Psoas muscle (tissue), 8 donors: ENCODE data around the gene NDUFV1. TPM values are rescaled to one million over a fixed set of nuclear protein-coding genes. Genes with fewer than 3 reads are reported as not detected.

Source experiments
- ATAC-seq, 4 donors: fragments of 200-7000 bp; cut with Tn5 transposase; one replicate each; pipeline ENCODE4 v1.9.1; 2020; ENCODE audit warnings: moderate library complexity in 3 of 4, mild to moderate bottlenecking in 2 of 4
- DNase-seq, 2 donors: peaks; one replicate each; pipeline ENCODE4 v3.0.0-alpha.2; 2020
- H3K27ac ChIP-seq: fragments of 200-600 bp; one replicate; pipeline ENCODE4 v1.8.0; 2022
- H3K27me3 ChIP-seq, 3 donors: fragments of 200-600 bp in 1 of 3; one replicate each; pipeline versions ENCODE4 v1.6.1 to v1.8.0; 2013 to 2022; ENCODE audit warnings: low read length in 2 of 3, mild to moderate bottlenecking in 2 of 3, moderate library complexity in 1 of 3; ENCODE audit not compliant: insufficient read depth in 3 of 3
- H3K36me3 ChIP-seq, 2 donors: fragments of 200-600 bp in 1 of 2; one replicate each; pipeline versions ENCODE4 v1.6.1 to v1.8.0; 2013 to 2022; ENCODE audit warnings: low read depth in 1 of 2, mild to moderate bottlenecking in 1 of 2, moderate library complexity in 1 of 2; ENCODE audit not compliant: insufficient read depth in 1 of 2
- H3K4me1 ChIP-seq: fragments of 200-600 bp; one replicate; pipeline ENCODE4 v1.8.0; 2022
- H3K4me3 ChIP-seq: fragments of 200-600 bp; one replicate; pipeline ENCODE4 v1.8.0; 2022; ENCODE audit warnings: mild to moderate bottlenecking
- H3K9me3 ChIP-seq: fragments of 200-600 bp; one replicate; pipeline ENCODE4 v1.8.0; 2022
- CTCF ChIP-seq: fragments of 200-600 bp; IDR thresholded peaks from one replicate; pipeline ENCODE4 v1.8.0; 2022; ENCODE audit warnings: antibody characterized with exemption
- WGBS, 3 donors: extraction: QIAGEN DNeasy Blood & Tissue Kit; methylation state at CpG; one replicate each; pipeline versions ENCODE4 v1.1.6 to v1.1.7; 2013; 5-methylcytosine and 5-hydroxymethylcytosine counted together
- intact Hi-C, 2 donors: fragments of 100-400 bp; cut with DNase I; formaldehyde crosslinking; loops; one replicate each; pipeline versions ENCODE4 v1.11.0 to v1.14.2; 2022
- polyA plus RNA-seq, 3 donors: library from polyadenylated mRNA; stranded (reverse); fragments of 200-250 nt; gene quantifications; one replicate each; pipeline ENCODE4 v1.2.3, GENCODE V29; 2013
- total RNA-seq, 4 donors: library from RNA; stranded (reverse); fragmentation: NEBNext Ultra II Directional in 2 of 4; extraction: Animal tissue kit (Norgen Biotek cat#: 25700) in 2 of 4; gene quantifications; one replicate each; pipeline versions ENCODE4 v1.2.1 to v1.2.4, GENCODE V29; 2021 to 2023
- donor health status: healthy with polysubstance abuse.
- donor health status: DM: no; HTN: no; CAD: no; lungs with moderate emphysema.
- donor health status: Bipolar disorder and iron deficiency.
- donor health status: healthy.
- donor health status: DM: yes; HTN: yes; CAD: no.
- donor health status: DM: no; HTN: no; CAD: no.
- donor health status: DM: no; HTN: no; CAD: no.
- donor health status: DM: yes; HTN: yes; CAD: no.

The NDUFV1 gene
- total and polyA plus RNA-seq, 7 donors = 248 to 413 (median 332) TPM

GRCh38 chr11:67572747-67573419 is 33.9 kb upstream of the NDUFV1 start:
- DNase-seq = peak; percentile 49 to 73
- intact Hi-C loops = loop anchor here (5.0 kb wide), 2 partner anchors 34 to 84 kb away; partner anchors contain the start of gene NDUFV1 (in 1 of the 2)
- H3K4me1 ChIP-seq = no peaks in the 10 kb centered on the region

GRCh38 chr11:67574938-67575337 is 31.8 kb upstream of the NDUFV1 start:
- no peak for DNase-seq
- no peak for TF ChIP-seq CTCF
- 40 to 59% (median 52%) methylated on average over 3 of the region's 3 CpGs for WGBS, 3 donors
- H3K27me3 ChIP-seq = peaks cover 0 to 12% (median 3%) of the 10 kb centered on the region in 3 donors
- no peak overlapping the region for H3K4me3 ChIP-seq
- H3K4me1 ChIP-seq = no peaks in the 10 kb centered on the region
- no peaks in the 10 kb centered on the region for H3K9me3 ChIP-seq
- no peaks in the 10 kb centered on the region for H3K36me3 ChIP-seq
- no peak for ATAC-seq
- intact Hi-C loops = loop anchor here (5.0 kb wide), 2 partner anchors 32 to 82 kb away; partner anchors contain the start of gene NDUFV1 (in 1 of the 2)
- no peak overlapping the region for H3K27ac ChIP-seq

More at GRCh38 chr11:67572747-67573419, 33.9 kb upstream of the NDUFV1 start:
- H3K27me3 ChIP-seq = peaks cover 0 to 8% (median 0%) of the 10 kb centered on the region in 3 donors
- WGBS, 3 donors = 59 to 64% (median 63%) methylated on average over 21 of the region's 21 CpGs
- ATAC-seq = peak; percentile 69 to 88 (median 77)
- no peaks in the 10 kb centered on the region for H3K9me3 ChIP-seq
- peak; percentile 89 for TF ChIP-seq CTCF
- H3K4me3 ChIP-seq = no peak overlapping the region
- H3K27ac ChIP-seq = no peak overlapping the region
- no peaks in the 10 kb centered on the region for H3K36me3 ChIP-seq

GRCh38 chr11:67576735-67577475 is 29.8 kb upstream of the NDUFV1 start:
- no peaks in the 10 kb centered on the region for H3K4me1 ChIP-seq
- H3K4me3 ChIP-seq = no peak overlapping the region
- 59 to 70% (median 67%) methylated on average over 14 of the region's 14 CpGs for WGBS, 3 donors
- intact Hi-C loops = no loop called here
- DNase-seq = no peak
- H3K27me3 ChIP-seq = peaks cover 0 to 12% (median 3%) of the 10 kb centered on the region in 3 donors
- no peak for TF ChIP-seq CTCF
- no peaks in the 10 kb centered on the region for H3K36me3 ChIP-seq
- no peaks in the 10 kb centered on the region for H3K9me3 ChIP-seq
- H3K27ac ChIP-seq = no peak overlapping the region
- ATAC-seq = no peak

- 37 to 48% (median 40%) methylated on average over 6 of the region's 6 CpGs for WGBS, 3 donors
- ATAC-seq (no peak), DNase-seq (no peak)
- H3K4me3 ChIP-seq = no peak overlapping the region
- H3K4me1 ChIP-seq = peaks cover 9% of the 10 kb centered on the region
- intact Hi-C loops = no loop called here
- TF ChIP-seq CTCF = no peak
- H3K27ac ChIP-seq = no peak overlapping the region
- H3K27me3 ChIP-seq = peaks cover 0 to 12% (median 3%) of the 10 kb centered on the region in 3 donors
- H3K9me3 ChIP-seq = no peaks in the 10 kb centered on the region
- no peaks in the 10 kb centered on the region for H3K36me3 ChIP-seq
These were observed 28.8 kb upstream of the NDUFV1 start for GRCh38 chr11:67577951-67578350.
